Osteocyte (in vitro differentiated cells): ENCODE measurements around the gene TRAP1. TPM values are rescaled to one million over a fixed set of nuclear protein-coding genes. Genes with fewer than 3 reads are reported as not detected.

Experiments
- DNase-seq: peaks from one replicate; pipeline ENCODE4 v3.0.0; 2021; ENCODE audit warnings: mixed read lengths; ENCODE audit not compliant: unreplicated experiment; ENCODE audit errors: extremely low spot score
- H3K27ac Mint-ChIP-seq: one replicate; pipeline ENCODE4 v1.8.0; 2021; ENCODE audit warnings: mild to moderate bottlenecking, mixed read lengths; ENCODE audit not compliant: unreplicated experiment
- H3K27me3 Mint-ChIP-seq: one replicate; pipeline ENCODE4 v1.8.0; 2021; ENCODE audit warnings: mixed read lengths; ENCODE audit not compliant: unreplicated experiment
- H3K36me3 Mint-ChIP-seq: one replicate; pipeline ENCODE4 v1.8.0; 2021; ENCODE audit warnings: mixed read lengths; ENCODE audit not compliant: unreplicated experiment
- H3K4me1 Mint-ChIP-seq: one replicate; pipeline ENCODE4 v1.8.0; 2021; ENCODE audit warnings: mixed read lengths; ENCODE audit not compliant: unreplicated experiment
- H3K4me3 Mint-ChIP-seq: one replicate; pipeline ENCODE4 v1.8.0; 2021; ENCODE audit warnings: mild to moderate bottlenecking, moderate library complexity, mixed read lengths; ENCODE audit not compliant: unreplicated experiment
- H3K9me3 Mint-ChIP-seq: one replicate; pipeline ENCODE4 v1.8.0; 2021; ENCODE audit warnings: mixed read lengths; ENCODE audit not compliant: unreplicated experiment
- CTCF ChIP-seq: fragments of 200-600 bp; sonication (generic); IDR thresholded peaks from 2 replicates; pipeline ENCODE4 v1.5.0; 2021; ENCODE audit warnings: antibody characterized with exemption, mild to moderate bottlenecking, moderate library complexity
- total RNA-seq: library from RNA; stranded (reverse); gene quantifications from 2 replicates; pipeline ENCODE4 v1.2.1, GENCODE V29; 2021

Gene TRAP1
- total RNA-seq, 1 donor from 2014 or later: 81.9 TPM

GRCh38 chr16:3673201-3673600 is 44.1 kb downstream of the TRAP1 start:
- DNase-seq: no peak
- Mint-ChIP-seq H3K36me3 (peaks cover 28% of the 10 kb centered on the region), H3K4me1 (no peaks in the 10 kb centered on the region), H3K4me3 (no peak overlapping the region), H3K27me3 (no peaks in the 10 kb centered on the region), H3K27ac (no peak overlapping the region), H3K9me3 (no peaks in the 10 kb centered on the region)
- TF ChIP-seq CTCF: no peak

GRCh38 chr16:3672571-3673041 is 44.7 kb downstream of the TRAP1 start:
- no peaks in the 10 kb centered on the region for H3K4me1 Mint-ChIP-seq
- no peaks in the 10 kb centered on the region for H3K27me3 Mint-ChIP-seq
- no peaks in the 10 kb centered on the region for H3K9me3 Mint-ChIP-seq
- TF ChIP-seq CTCF: no peak
- no peak overlapping the region for H3K4me3 Mint-ChIP-seq
- peaks cover 27% of the 10 kb centered on the region for H3K36me3 Mint-ChIP-seq
- H3K27ac Mint-ChIP-seq: no peak overlapping the region
- no peak for DNase-seq

- DNase-seq: no peak
- no peaks in the 10 kb centered on the region for H3K9me3 Mint-ChIP-seq
- H3K4me3 Mint-ChIP-seq: no peak overlapping the region
- no peak for TF ChIP-seq CTCF
- H3K36me3 Mint-ChIP-seq: peaks cover 27% of the 10 kb centered on the region
- no peaks in the 10 kb centered on the region for H3K4me1 Mint-ChIP-seq
- no peaks in the 10 kb centered on the region for H3K27me3 Mint-ChIP-seq
- H3K27ac Mint-ChIP-seq: no peak overlapping the region
Observed at GRCh38 chr16:3671424-3671823, 45.9 kb downstream of the TRAP1 start.

GRCh38 chr16:3670711-3671110 is 46.6 kb downstream of the TRAP1 start:
- no peak overlapping the region for H3K4me3 Mint-ChIP-seq
- no peaks in the 10 kb centered on the region for H3K4me1 Mint-ChIP-seq
- H3K27me3 Mint-ChIP-seq: no peaks in the 10 kb centered on the region
- peaks cover 30% of the 10 kb centered on the region for H3K36me3 Mint-ChIP-seq
- no peak for TF ChIP-seq CTCF
- H3K27ac Mint-ChIP-seq: no peak overlapping the region
- no peaks in the 10 kb centered on the region for H3K9me3 Mint-ChIP-seq
- no peak for DNase-seq

- Mint-ChIP-seq H3K36me3 (peaks cover 33% of the 10 kb centered on the region), H3K4me3 (no peak overlapping the region)
Observed at GRCh38 chr16:3669082-3669481, 48.2 kb downstream of the TRAP1 start.

More at GRCh38 chr16:3669082-3669481, 48.2 kb downstream of the TRAP1 start:
- Mint-ChIP-seq H3K27me3 (no peaks in the 10 kb centered on the region), H3K9me3 (no peaks in the 10 kb centered on the region), H3K4me1 (no peaks in the 10 kb centered on the region), H3K27ac (no peak overlapping the region)
- DNase-seq: no peak
- TF ChIP-seq CTCF: no peak
